ENCODE measurements around the gene SLC43A2. TPM values are rescaled to one million over a fixed set of nuclear protein-coding genes. Genes with fewer than 3 reads are reported as not detected.

The SLC43A2 gene
- total RNA-seq, 1 experiment from 2014 or later = 5.6 TPM

DNA sequence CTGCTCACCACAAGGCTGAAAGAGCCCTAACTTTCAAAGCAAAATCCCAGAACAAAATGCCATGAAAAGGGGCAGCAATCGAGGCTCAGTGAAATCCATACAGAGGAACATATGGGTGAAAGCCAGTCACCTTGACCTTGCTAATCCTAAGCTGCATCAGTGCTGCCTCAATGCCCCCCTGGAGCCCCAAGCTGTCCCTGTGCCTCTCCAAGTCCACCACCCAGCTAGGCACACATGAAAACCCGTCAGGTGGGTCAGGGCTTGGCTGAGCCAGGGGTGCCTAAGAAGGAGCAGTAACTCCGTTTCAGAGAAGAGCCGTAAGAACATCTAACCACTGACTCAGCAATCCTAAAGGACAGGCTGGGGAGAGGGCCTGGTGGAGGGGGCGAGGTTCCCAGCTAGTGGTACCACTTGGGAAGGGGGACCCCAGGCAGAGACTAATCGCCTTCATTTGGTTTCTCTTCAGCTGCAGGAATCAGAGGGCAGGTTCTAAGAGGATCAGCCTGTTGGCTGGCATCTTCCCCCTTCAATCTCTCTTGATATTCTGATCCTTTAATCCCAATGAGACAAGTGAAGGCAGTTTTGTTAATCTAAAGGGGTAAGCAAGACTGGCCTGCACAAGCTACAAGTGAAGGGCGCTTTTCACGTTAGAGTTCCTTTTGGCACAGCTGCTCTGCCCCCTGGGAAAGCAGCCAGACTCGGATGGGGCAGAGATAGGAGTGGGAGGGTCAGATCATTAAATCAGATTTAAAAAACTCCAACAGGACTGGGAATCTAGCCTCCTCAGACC, 73.7 kb downstream of the SLC43A2 start:
- DNase-seq (ENCODE audit: unreplicated experiment) = no peak
- TF ChIP-seq, protein P1, sequence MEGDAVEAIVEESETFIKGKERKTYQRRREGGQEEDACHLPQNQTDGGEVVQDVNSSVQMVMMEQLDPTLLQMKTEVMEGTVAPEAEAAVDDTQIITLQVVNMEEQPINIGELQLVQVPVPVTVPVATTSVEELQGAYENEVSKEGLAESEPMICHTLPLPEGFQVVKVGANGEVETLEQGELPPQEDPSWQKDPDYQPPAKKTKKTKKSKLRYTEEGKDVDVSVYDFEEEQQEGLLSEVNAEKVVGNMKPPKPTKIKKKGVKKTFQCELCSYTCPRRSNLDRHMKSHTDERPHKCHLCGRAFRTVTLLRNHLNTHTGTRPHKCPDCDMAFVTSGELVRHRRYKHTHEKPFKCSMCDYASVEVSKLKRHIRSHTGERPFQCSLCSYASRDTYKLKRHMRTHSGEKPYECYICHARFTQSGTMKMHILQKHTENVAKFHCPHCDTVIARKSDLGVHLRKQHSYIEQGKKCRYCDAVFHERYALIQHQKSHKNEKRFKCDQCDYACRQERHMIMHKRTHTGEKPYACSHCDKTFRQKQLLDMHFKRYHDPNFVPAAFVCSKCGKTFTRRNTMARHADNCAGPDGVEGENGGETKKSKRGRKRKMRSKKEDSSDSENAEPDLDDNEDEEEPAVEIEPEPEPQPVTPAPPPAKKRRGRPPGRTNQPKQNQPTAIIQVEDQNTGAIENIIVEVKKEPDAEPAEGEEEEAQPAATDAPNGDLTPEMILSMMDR (IDR thresholded peaks at IDR 0.05; ENCODE audit: unreplicated experiment) = no peak
- Mint-ChIP-seq H3K4me3 (ENCODE audit: unreplicated experiment) (no peak overlapping the region), H3K27ac (ENCODE audit: low read depth, unreplicated experiment) (no peak overlapping the region), H3K36me3 (ENCODE audit: insufficient read depth, unreplicated experiment) (peaks cover 51% of the 10 kb centered on the region), H3K9me3 (ENCODE audit: unreplicated experiment) (no peaks in the 10 kb centered on the region), H3K4me1 (ENCODE audit: insufficient read depth, unreplicated experiment) (peaks cover 3% of the 10 kb centered on the region), H3K27me3 (ENCODE audit: insufficient read depth, unreplicated experiment) (no peaks in the 10 kb centered on the region)
- ChIA-PET POLR2A (interaction anchor here (1.1 to 3.0 kb wide), 2 partner anchors 9 to 39 kb away, joined by 3 to 9 read pairs; partner anchors contain the start of gene INPP5K), CTCF (interaction anchor here (0.6 to 0.8 kb wide), 2 partner anchors 19 to 327 kb away, joined by 3 read pairs; no protein-coding TSS in a partner anchor)
- no TSS peak for BruUV-seq (replicated peaks)
- intact Hi-C loops (cut with micrococcal nuclease) = no loop called here

DNA sequence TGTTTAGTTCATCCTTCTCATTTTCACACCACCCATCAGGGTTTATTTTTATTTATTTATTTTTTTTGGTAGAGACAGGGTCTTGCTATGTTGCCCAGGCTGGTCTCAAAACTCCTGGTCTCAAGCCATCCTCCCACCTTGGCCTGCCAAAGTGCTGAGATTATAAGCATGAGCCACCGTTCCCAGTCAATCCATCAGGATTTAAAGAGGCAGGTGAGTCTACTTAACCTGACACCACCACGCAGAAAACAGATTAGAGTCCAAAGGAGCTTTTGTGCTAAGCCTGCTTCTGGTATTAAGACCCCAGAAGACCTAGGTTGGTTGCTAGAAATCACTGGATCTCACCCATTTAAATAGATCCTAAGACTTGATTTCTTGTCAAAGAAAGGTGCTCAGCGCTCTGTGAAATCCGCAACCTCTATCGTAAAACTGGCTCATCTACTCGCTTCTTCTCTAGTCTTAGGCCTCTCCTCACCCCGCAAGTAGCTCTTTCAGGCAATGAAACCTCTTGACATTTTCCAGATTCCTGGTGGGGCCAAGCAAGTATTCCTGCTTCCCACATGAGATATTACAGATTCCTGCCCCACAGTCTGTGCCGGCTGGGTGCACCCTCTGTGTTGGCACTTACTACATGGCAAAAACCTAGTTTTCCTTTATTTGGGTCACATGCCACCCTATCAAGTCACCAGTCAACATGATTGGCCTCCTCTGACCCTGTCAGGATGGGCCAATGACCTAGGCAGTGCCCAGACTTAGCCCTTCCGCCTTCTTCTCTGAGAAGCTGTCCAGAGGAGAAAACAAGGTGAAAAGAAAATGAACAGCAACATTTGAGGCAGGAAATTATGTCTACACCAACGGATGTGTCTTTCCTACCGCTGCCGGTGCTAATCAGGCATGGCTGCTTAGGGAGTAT, 75.0 kb downstream of the SLC43A2 start:
- BruUV-seq (replicated peaks) = no TSS peak
- H3K27me3 Mint-ChIP-seq (ENCODE audit: insufficient read depth, unreplicated experiment) = no peaks in the 10 kb centered on the region
- H3K4me3 Mint-ChIP-seq (ENCODE audit: unreplicated experiment) = no peak overlapping the region
- ChIA-PET CTCF (interaction anchor here (0.6 to 0.7 kb wide), 4 partner anchors 36 to 192 kb away, joined by 3 to 4 read pairs (median 3); partner anchors contain the start of gene INPP5K), POLR2A (interaction anchor here (3.0 kb wide), 1 partner anchor 8 kb away, joined by 9 read pairs; no protein-coding TSS in a partner anchor)
- peaks cover 3% of the 10 kb centered on the region for H3K4me1 Mint-ChIP-seq (ENCODE audit: insufficient read depth, unreplicated experiment)
- H3K9me3 Mint-ChIP-seq (ENCODE audit: unreplicated experiment) = no peaks in the 10 kb centered on the region
- H3K27ac Mint-ChIP-seq (ENCODE audit: low read depth, unreplicated experiment) = peak overlapping the region; percentile 22
- TF ChIP-seq, protein P1 (IDR thresholded peaks at IDR 0.05; ENCODE audit: unreplicated experiment) = no peak
- peaks cover 63% of the 10 kb centered on the region for H3K36me3 Mint-ChIP-seq (ENCODE audit: insufficient read depth, unreplicated experiment)
- no peak for DNase-seq (ENCODE audit: unreplicated experiment)
- intact Hi-C loops (cut with micrococcal nuclease) = no loop called here

DNA sequence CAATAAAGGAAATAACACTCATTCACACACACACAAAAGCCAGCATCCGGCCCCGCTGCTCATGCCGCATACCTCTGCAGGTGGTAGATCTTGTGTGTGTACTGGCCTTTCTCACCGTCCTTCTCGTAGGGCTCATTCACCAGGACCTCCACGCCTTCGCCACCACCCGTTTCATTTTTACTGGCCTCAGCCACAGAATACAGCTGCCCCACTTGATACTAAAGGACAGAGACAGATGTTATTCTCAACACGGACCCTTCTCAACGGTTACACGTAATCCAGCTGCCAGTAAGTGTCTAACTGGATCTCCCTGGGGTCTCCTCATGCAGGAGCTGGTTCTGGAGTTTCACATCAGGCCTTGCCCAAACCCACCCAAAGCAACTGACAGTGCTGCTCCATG, 75.7 kb downstream of the SLC43A2 start:
- CTCF ChIA-PET = interaction anchor here (0.5 kb wide), 1 partner anchor 491 kb away, joined by 3 read pairs; no protein-coding TSS in a partner anchor
- DNase-seq (ENCODE audit: unreplicated experiment) = no peak
- peaks cover 65% of the 10 kb centered on the region for H3K36me3 Mint-ChIP-seq (ENCODE audit: insufficient read depth, unreplicated experiment)
- H3K9me3 Mint-ChIP-seq (ENCODE audit: unreplicated experiment) = no peaks in the 10 kb centered on the region
- no peaks in the 10 kb centered on the region for H3K27me3 Mint-ChIP-seq (ENCODE audit: insufficient read depth, unreplicated experiment)
- H3K27ac Mint-ChIP-seq (ENCODE audit: low read depth, unreplicated experiment) = no peak overlapping the region
- no peak overlapping the region for H3K4me3 Mint-ChIP-seq (ENCODE audit: unreplicated experiment)
- BruUV-seq (replicated peaks) = no TSS peak
- TF ChIP-seq, protein P1 (IDR thresholded peaks at IDR 0.05; ENCODE audit: unreplicated experiment) = no peak
- peaks cover 3% of the 10 kb centered on the region for H3K4me1 Mint-ChIP-seq (ENCODE audit: insufficient read depth, unreplicated experiment)
- intact Hi-C loops (cut with micrococcal nuclease) = no loop called here
- POLR2A ChIA-PET = interaction anchor here (0.6 kb wide), 1 partner anchor 50 kb away, joined by 3 read pairs; no protein-coding TSS in a partner anchor
